GM10248 (cell line): ENCODE data around the gene RPS15A.

ENCODE experiments used
- CTCF ChIA-PET: fragments of 300-600 bp; sonication (Branson Sonifier 250); formaldehyde crosslinking; extraction: SDS; loops from one replicate; lab custom pipeline; 2021; ENCODE audit warnings: antibody characterized with exemption; lab: Yijun Ruan, JAX
- POLR2A ChIA-PET: fragments of 350-650 bp; sonication (Branson Sonifier 250); formaldehyde crosslinking; extraction: SDS; loops from one replicate; lab custom pipeline; 2020; ENCODE audit warnings: antibody characterized with exemption; lab: Yijun Ruan, JAX
- DNase-seq: peaks from one replicate; pipeline ENCODE4 v3.0.0; 2012; ENCODE audit errors: extremely low spot score
- CTCF ChIP-seq: IDR thresholded peaks from 2 replicates; pipeline ENCODE4 v1.5.1; 2012; ENCODE audit warnings: mild to moderate bottlenecking, low read depth; ENCODE audit errors: extremely low read depth, missing control alignments, control extremely low read depth

The RPS15A gene

DNA sequence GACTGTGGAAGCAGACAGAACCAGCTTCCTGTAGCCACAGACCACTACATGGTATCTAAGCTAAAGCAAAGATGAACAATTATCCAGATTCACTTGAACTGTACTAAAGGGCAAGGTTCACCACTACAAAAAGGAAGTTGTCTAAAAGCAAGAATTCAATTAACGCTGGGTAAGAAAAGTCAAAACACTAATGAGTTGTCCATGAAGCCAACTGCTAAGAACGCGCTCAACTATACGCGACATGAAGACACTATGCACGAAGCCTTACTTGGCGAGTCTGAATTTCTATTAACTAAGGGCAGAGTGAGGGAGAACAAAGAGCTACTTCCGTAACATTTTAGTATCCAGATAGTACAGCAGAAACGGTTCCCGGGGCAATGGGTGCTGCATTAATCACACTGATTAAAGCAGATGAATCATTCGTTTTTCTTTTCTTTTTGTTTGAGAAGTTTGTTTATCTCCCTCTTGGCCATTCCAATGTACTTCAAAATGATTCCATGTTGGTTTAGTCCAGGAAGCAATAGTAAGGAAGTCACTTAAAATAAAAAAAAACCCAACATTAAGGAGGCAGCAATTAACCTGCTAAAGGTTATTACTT is 2.8 kb upstream of the RPS15A start:
- ChIA-PET CTCF (interaction anchor here (1.4 to 4.2 kb wide), 3 partner anchors 8 to 15 kb away, joined by 3 to 46 read pairs (median 5); partner anchors contain the start of gene ARL6IP1), POLR2A (interaction anchor here (0.8 kb wide), 1 partner anchor 9 kb away, joined by 3 read pairs; the partner anchor contains the start of gene ARL6IP1)
- no peak for DNase-seq
- TF ChIP-seq CTCF = no peak

GRCh38 chr16:18789515-18789849 is 652 bp downstream of the RPS15A start:
- no peak for TF ChIP-seq CTCF
- ChIA-PET POLR2A (interaction anchor here (1.5 to 5.4 kb wide), 2 partner anchors 11 to 14 kb away, joined by 7 to 107 read pairs; partner anchors contain the start of gene ARL6IP1), CTCF (interaction anchor here (1.1 to 4.2 kb wide), 2 partner anchors 11 to 15 kb away, joined by 4 to 46 read pairs; partner anchors contain the start of gene ARL6IP1)
- no peak for DNase-seq

GRCh38 chr16:18788828-18789514 is 1.2 kb downstream of the RPS15A start:
- POLR2A ChIA-PET = interaction anchor here (0.7 to 5.4 kb wide), 2 partner anchors 11 to 1694 kb away, joined by 4 to 107 read pairs; partner anchors contain the start of gene ARL6IP1
- DNase-seq = no peak
- CTCF ChIA-PET = interaction anchor here (2.8 to 4.2 kb wide), 2 partner anchors 12 kb away, joined by 20 to 46 read pairs; partner anchors contain the start of gene ARL6IP1
- TF ChIP-seq CTCF = no peak

DNA sequence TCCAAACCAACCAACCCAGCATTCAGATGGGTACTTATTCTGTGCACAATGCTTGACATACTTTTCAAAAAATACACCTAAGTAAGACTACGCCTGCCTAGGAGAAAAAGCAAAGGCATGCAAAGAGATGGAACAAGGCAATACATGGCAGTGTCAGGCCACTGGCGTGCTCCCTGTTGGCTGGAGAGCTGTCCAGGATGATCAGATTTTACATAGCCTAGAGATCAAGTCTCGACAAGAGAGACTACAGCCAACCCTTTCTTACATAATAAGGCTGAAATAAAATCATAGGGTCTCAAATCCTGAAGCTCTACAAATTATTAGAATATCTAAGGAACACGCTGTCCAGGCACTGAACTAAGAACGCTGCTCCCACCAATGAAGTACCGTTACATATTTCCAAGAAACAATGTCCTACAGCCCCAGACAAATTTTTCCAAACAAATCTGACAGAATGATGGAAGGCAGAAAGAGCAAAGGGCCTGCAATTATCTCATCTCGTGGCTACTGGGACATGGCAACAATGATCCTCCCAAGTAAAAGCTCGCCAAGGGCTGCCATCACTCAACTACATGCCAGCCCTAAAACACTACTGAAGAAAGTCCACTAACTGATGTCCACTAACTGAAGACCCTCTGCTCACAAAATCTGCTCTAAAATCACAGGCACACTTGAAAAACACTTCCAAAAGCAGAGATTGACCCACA is 5.1 kb downstream of the RPS15A start:
- DNase-seq = no peak
- TF ChIP-seq CTCF = no peak
- POLR2A ChIA-PET = interaction anchor here (0.6 to 1.1 kb wide), 2 partner anchors 17 to 1419 kb away, joined by 3 read pairs; no protein-coding TSS in a partner anchor
- CTCF ChIA-PET = interaction anchor here (3.0 kb wide), 1 partner anchor 17 kb away, joined by 18 read pairs; the partner anchor contains the start of gene ARL6IP1

- ChIA-PET CTCF (interaction anchor here (0.9 to 3.0 kb wide), 2 partner anchors 18 to 21 kb away, joined by 3 to 18 read pairs; partner anchors contain the start of gene ARL6IP1), POLR2A (interaction anchor here (0.6 to 1.1 kb wide), 2 partner anchors 18 to 151 kb away, joined by 3 to 5 read pairs; no protein-coding TSS in a partner anchor)
These were observed 6.4 kb downstream of the RPS15A start for GRCh38 chr16:18783430-18784341.

More at GRCh38 chr16:18783430-18784341, 6.4 kb downstream of the RPS15A start:
- DNase-seq = no peak
- no peak for TF ChIP-seq CTCF
